ENCODE results near the gene BRAF.
"Not testable (repeated sequence)": the region's sequence is repeated elsewhere in the genome, so short reads cannot be mapped to it uniquely, and the experiment has no call there.

The BRAF gene

DNA sequence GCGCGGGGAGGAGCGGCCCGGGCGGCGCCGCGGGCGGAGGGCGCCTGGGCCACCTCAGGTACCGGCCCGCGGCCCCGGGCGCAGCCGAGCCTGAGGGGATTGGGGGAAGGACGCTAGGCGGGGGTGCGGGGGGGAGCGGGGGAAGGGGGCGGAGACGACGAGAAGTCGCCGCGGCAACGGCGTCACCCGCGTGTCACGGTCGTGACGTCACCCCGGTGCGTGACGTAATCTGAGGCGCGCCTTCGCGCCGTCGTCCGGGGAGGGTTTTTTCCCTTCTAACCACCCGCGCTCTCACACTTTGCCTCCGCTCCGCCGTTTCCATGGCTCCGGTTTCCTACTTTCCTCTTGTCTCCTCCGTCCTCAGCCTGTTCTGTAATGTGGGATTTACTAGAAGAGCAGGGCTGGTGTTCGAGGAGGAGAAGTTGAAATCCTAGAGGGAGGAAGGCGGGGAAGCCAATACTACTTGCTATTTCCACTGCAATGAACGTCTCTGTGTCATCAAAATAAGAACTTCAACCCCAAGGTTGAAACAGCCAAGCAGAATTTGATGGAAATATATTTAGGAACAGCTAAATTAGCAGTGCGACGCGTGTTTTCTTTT is at the start of gene BRAF:
Gene BRAF (minus strand): TSS at position 109 of the 601 bp plus-strand sequence. CDS start 226 bp downstream, outside the sequence.
- DNase-seq: peak; percentile 93

DNA sequence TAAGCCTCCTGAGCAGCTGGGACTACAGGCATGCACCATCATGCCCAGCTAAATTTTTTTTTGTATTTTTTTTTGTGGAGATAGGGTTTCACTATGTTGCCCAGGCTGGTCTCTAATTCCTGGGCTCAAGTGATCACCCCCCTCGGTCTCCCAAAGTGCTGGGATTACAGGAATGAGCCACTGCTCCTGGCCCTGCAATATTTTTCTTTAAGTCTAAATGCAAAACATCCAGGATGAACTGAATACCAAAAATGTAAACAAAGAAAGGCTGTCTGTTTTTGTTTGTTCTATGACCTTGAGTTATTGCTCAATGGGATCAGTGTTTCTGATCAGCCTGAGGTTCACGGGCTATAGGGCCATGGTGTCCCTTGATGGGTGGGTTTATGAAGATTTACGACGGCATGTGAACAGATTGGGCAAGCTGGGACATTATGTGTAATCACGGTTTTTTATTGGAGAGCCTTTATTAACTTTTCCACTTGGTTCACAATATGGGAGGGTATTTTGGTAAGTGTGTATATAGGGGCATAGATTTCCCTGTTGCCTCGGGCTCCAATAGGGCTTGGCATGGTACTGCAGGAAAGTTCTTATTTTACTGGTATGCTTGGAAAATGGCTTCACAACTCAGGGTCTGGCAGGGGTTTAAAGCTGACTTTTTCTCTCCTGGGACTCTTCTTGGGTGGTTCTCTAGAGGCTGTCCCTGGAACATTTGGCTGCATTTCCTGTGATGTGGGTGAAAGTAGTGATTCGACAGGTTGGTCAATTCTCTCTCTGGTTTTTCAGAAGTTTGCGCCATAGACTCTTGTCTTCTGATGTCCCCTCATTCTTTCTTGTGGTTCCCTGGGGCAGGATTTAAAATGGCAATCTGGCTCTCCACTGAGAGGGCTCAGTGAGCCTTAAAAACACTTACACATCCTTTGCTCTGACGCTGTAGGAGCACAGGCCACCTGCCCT is 48.4 kb upstream of the BRAF start:
- DNase-seq: no peak

- no peak for DNase-seq
Observed at GRCh38 chr7:140972344-140972743, 47.6 kb upstream of the BRAF start.

- no peak for DNase-seq
Observed at GRCh38 chr7:140967438-140967837, 42.7 kb upstream of the BRAF start.

DNA sequence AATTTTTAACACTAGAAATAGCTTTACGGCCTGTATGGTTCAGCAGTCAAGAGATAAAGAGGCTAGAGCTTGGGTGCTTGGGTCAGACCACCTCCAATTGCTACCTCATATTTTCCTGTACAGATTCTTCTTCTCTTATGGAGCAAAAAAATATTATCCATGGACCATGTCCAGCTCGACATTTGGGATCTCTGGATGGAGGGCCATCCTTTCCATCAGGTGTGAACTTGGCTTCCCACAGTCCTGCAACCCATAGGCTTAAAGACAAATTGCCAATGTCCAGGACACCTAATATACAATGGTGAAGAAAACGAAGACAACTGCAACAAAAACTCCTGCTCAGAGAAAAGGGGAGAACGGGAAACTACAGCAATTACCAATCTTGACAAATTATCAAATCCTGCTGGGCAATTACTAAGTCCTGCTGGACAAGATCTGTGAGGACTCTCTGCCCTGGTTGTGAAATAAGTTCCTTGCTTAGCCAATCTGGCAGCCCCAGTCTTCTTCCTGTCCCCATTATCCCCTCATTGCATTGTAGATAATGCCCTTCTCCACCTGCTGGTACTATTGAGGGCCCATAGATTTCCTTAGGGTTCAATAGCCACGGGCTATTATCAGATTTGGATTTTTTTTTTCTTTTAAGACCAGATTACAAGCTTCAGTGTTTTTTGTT is 42.0 kb upstream of the BRAF start:
- no peak for DNase-seq

- no peak for DNase-seq
Observed at GRCh38 chr7:140961117-140961516, 36.4 kb upstream of the BRAF start.

DNA sequence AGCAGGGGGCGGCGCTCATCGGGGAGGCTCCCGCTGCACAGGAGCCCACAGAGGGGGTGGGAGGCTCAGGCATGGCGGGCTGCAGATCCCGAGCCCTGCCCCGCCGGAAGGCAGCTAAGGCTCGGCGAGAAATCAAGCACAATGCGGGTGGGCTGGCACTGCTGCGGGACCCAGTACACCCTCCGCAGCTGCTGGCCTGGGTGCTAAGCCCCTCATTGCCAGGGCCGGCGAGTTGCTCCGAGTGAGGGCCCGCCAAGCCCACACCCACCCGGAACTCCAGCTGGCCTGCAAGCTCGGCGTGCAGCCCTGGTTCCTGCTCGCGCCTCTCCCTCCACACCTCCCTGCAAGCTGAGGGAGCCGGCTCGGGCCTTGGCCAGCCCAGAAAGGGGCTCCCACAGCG is 32.3 kb upstream of the BRAF start:
- DNase-seq: not testable (repeated sequence)

- no peak for DNase-seq
Observed at GRCh38 chr7:140945940-140946339, 21.2 kb upstream of the BRAF start.

DNA sequence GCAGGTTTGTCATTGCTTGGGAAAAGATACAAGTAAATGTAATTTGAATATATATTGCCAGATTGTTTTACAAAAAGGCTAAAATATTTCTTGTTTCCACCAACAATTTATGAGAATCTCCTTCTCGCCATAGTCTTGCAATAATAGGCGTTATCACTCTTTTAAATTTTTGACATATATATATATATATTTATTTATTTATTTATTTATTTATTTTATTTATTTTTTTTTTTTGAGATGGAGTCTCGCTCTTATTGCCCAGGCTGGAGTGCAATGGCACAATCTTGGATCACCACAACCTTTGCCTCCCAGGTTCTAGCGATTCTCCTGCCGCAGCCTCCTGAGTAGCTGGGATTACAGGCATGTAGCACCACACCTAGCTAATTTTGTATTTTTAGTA is 17.5 kb upstream of the BRAF start:
- DNase-seq: not testable (repeated sequence)

- no peak for DNase-seq
Observed at GRCh38 chr7:140940898-140941297, 16.2 kb upstream of the BRAF start.

GRCh38 chr7:140937702-140938264 is 13.1 kb upstream of the BRAF start:
- DNase-seq: no peak

GRCh38 chr7:140928491-140929309 is 4.0 kb upstream of the BRAF start:
- no peak for DNase-seq

DNA sequence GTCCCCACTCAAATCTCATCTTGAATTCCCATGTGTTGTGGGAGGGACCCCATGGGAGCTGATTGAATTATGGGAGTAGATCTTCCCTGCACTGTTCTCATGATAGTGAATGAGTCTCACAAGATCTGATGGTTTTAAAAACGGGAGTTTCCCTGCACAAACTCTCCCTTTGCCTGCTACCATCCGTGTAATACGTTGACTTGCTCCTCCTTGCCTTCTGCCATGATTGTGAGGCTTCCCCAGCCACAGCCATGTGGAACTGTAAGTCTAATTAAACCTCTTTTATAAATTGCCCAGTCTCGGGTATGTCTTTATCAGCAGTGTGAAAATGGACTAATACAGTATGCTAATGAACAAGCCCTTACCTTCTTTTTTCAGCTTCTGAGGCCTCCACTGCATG is 3.2 kb upstream of the BRAF start:
- DNase-seq: not testable (repeated sequence)

- no peak for DNase-seq
Observed at GRCh38 chr7:140927351-140927750, 2.6 kb upstream of the BRAF start.

DNA sequence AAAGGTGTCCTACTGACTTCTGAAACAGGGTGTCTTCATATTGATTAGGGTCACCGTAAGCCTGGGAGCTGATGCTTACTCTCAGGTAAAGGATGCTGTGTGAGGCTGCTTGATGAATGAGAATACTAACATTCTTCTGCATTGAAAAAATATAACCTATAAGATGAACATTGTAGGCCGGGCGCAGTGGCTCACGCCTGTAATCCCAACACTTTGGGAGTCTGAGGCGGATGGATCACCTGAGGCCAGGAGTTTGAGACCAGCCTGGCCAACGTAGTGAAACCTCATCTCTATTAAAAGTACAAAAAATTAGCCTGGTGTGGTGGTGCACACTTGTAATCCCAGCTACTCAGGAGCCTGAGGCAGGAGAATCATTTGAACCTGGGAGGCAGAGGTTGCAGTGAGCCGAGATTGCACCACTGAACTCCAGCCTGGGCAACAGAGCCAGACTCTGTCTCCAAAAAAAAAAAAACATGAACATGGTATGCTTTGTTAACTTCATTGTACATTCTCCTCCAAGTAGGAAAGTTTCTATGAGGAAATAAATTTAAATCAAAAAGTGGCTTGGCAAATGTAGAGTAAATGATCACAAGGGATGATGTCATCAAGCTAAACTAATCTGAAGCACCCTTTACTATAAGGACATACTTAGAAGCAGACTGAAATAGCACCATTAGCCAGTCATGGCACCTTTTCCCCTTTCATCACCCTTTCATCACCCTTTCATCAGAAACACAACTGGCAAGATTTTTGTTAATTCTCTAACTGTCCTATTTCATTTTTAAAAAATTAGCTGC is 1.5 kb upstream of the BRAF start:
- no peak for DNase-seq

GRCh38 chr7:140924019-140924820 is 509 bp downstream of the BRAF start:
- peak; percentile 75 for DNase-seq

DNA sequence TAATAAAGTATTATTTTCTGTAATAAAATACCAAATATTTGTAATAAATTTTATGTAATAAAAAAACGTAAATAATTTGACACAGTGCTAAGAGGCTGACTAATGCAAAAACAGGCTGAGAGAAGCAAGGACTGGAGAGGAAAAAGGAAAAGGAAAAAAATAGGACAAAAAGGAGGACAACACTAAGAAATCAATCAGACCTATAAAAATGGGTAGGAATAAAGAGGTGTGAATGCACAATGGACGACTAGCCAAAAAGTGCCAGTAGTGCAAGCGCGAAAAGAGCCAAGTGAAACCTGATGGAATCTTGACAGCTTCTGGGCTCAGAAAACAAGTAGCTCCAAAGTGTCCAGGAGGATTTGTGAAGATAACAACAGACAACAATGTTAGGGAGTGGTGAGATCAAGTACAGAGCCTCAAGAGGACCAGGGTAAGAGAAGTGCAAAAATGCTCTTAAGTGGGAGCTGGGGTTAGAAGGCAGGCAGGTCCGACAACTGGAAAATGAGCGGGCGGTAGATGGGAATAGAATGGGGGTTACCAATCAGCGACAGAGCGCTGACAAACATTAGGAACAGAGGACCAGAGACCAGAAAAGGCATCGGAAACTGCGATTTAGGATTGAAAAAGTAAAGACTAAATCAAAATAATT is 1.2 kb downstream of the BRAF start:
- no peak for DNase-seq

DNA sequence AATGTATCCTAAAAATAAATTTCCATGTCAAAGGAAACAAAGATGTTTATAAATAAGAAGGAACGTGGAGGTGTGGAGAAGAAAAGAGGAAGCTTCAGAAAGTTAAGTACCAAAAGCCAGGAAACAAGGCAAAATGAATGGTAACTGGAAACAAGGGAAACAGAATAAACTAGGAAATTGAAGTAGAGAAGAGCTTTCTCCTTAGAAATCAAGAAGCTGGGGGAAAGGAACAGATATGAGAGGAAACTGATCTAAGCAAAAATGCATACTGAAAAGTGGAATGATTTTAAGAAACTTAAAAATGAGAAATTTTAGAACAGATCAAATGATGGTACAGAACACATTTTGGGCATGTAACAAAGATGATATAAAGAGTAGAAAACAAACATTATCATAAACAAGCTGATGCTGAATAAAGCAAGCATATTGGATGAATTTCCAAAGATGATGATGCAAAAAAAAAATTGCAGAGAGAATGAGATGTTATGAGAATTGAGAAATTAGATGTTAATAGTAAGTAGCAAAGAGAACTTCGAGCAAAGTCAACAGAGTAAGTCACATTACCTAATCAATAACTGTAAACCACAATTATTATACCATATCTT is 1.9 kb downstream of the BRAF start:
- no peak for DNase-seq

- no peak for DNase-seq
Observed at GRCh38 chr7:140920745-140921144, 4.0 kb downstream of the BRAF start.

GRCh38 chr7:140918236-140918635 is 6.5 kb downstream of the BRAF start:
- no peak for DNase-seq
